ENCODE data around the gene KRT36. TPM values are rescaled to one million over a fixed set of nuclear protein-coding genes. Genes with fewer than 3 reads are reported as not detected.

Gene KRT36
- total RNA-seq, 1 experiment from 2014 or later: not detected

DNA sequence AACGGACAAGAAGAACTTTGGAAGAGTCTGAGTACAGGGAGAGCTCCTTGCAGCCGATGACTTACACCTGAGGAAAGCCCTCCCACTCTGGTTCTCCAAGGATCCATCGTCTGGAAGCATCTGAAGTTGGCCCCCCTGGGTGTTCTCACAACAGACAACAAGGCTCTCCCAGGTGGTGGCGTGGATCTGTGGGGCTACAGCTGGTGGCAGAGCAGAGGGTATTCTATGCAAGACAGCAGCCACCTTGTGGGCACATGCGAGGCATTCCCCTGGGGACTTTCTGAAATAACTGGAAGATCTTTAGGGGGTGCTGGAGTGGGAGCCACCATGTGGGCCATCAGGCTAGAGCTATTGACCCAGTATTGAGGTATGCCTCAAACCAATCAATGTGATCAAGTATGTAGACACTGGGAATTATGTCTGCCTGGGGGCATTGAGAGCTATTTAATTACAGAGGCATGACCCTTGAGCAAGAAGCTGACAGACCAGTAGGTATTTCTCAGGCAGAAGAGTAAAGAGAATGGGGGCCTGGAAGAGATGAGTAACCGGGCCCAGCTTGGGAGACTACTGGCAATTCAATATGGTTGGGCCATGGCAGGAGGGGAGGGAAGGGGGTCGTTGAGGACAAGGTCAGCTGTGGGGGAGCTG is 45.3 kb upstream of the KRT36 start:
- H3K36me3 Mint-ChIP-seq (ENCODE audit: insufficient read depth, unreplicated experiment): peaks cover 12% of the 10 kb centered on the region
- H3K4me3 Mint-ChIP-seq (ENCODE audit: unreplicated experiment): no peak overlapping the region
- peaks cover 40% of the 10 kb centered on the region for H3K4me1 Mint-ChIP-seq (ENCODE audit: insufficient read depth, unreplicated experiment)
- no peaks in the 10 kb centered on the region for H3K9me3 Mint-ChIP-seq (ENCODE audit: unreplicated experiment)
- intact Hi-C loops (cut with micrococcal nuclease): no loop called here
- ChIA-PET POLR2A (interaction anchor here (1.0 kb wide), 1 partner anchor 16 kb away, joined by 5 read pairs; the partner anchor contains the start of gene KRT15), CTCF (interaction anchor here (0.6 to 2.3 kb wide), 6 partner anchors 14 to 627 kb away, joined by 3 to 10 read pairs (median 4); no protein-coding TSS in a partner anchor)
- no TSS peak for BruUV-seq (replicated peaks)
- no peak for DNase-seq (ENCODE audit: unreplicated experiment)
- TF ChIP-seq, protein P1, sequence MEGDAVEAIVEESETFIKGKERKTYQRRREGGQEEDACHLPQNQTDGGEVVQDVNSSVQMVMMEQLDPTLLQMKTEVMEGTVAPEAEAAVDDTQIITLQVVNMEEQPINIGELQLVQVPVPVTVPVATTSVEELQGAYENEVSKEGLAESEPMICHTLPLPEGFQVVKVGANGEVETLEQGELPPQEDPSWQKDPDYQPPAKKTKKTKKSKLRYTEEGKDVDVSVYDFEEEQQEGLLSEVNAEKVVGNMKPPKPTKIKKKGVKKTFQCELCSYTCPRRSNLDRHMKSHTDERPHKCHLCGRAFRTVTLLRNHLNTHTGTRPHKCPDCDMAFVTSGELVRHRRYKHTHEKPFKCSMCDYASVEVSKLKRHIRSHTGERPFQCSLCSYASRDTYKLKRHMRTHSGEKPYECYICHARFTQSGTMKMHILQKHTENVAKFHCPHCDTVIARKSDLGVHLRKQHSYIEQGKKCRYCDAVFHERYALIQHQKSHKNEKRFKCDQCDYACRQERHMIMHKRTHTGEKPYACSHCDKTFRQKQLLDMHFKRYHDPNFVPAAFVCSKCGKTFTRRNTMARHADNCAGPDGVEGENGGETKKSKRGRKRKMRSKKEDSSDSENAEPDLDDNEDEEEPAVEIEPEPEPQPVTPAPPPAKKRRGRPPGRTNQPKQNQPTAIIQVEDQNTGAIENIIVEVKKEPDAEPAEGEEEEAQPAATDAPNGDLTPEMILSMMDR (IDR thresholded peaks at IDR 0.05; ENCODE audit: unreplicated experiment): no peak
- H3K27ac Mint-ChIP-seq (ENCODE audit: low read depth, unreplicated experiment): no peak overlapping the region
- H3K27me3 Mint-ChIP-seq (ENCODE audit: insufficient read depth, unreplicated experiment): no peaks in the 10 kb centered on the region

GRCh38 chr17:41533613-41534012 is 43.9 kb upstream of the KRT36 start:
- no peaks in the 10 kb centered on the region for H3K9me3 Mint-ChIP-seq (ENCODE audit: unreplicated experiment)
- peaks cover 12% of the 10 kb centered on the region for H3K36me3 Mint-ChIP-seq (ENCODE audit: insufficient read depth, unreplicated experiment)
- TF ChIP-seq, protein P1 (IDR thresholded peaks at IDR 0.05; ENCODE audit: unreplicated experiment): no peak
- intact Hi-C loops (cut with micrococcal nuclease): no loop called here
- no peak overlapping the region for H3K27ac Mint-ChIP-seq (ENCODE audit: low read depth, unreplicated experiment)
- ChIA-PET POLR2A (interaction anchor here (0.7 kb wide), 1 partner anchor 19 kb away, joined by 3 read pairs; no protein-coding TSS in a partner anchor), CTCF (no interaction called here)
- no peak overlapping the region for H3K4me3 Mint-ChIP-seq (ENCODE audit: unreplicated experiment)
- no TSS peak for BruUV-seq (replicated peaks)
- DNase-seq (ENCODE audit: unreplicated experiment): no peak
- H3K27me3 Mint-ChIP-seq (ENCODE audit: insufficient read depth, unreplicated experiment): no peaks in the 10 kb centered on the region
- peaks cover 44% of the 10 kb centered on the region for H3K4me1 Mint-ChIP-seq (ENCODE audit: insufficient read depth, unreplicated experiment)

DNA sequence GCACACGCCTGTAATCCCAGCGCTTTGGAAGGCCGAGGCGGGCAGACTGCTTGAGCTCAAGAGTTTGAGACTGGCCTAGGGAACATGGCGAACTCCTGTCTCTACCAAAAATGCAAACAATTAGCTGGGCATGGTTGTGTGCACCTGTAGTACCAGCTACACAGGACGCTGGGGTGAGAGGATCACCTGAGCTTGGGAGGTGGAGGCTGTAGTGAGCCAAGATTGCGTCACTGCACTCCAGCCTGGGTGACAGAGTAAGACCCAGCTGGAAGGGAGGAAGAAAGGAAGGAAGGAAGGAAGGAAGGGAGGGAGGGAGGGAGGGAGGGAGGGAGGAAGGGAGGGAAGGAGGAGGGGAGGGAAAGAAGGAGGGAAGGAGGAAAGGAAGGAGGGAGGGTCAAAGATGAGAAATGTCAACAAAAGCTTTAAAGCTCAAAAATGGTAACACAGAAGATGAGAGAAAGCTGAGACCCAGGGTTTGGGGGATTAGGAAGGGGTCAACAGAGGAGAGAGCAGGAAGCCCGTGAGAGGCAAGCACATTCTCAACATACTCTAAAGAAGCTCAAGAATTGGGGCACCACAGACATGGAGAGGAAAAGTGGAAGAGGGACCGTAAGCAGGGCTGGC is 43.3 kb upstream of the KRT36 start:
- TF ChIP-seq, protein P1 (IDR thresholded peaks at IDR 0.05; ENCODE audit: unreplicated experiment): no peak
- Mint-ChIP-seq H3K36me3 (ENCODE audit: insufficient read depth, unreplicated experiment) (peaks cover 12% of the 10 kb centered on the region), H3K4me3 (ENCODE audit: unreplicated experiment) (no peak overlapping the region), H3K9me3 (ENCODE audit: unreplicated experiment) (no peaks in the 10 kb centered on the region), H3K27ac (ENCODE audit: low read depth, unreplicated experiment) (no peak overlapping the region), H3K4me1 (ENCODE audit: insufficient read depth, unreplicated experiment) (peaks cover 39% of the 10 kb centered on the region), H3K27me3 (ENCODE audit: insufficient read depth, unreplicated experiment) (no peaks in the 10 kb centered on the region)
- CTCF ChIA-PET: interaction anchor here (0.6 to 1.2 kb wide), 4 partner anchors 12 to 618 kb away, joined by 3 to 6 read pairs (median 3); no protein-coding TSS in a partner anchor
- intact Hi-C loops (cut with micrococcal nuclease): no loop called here
- BruUV-seq (replicated peaks): no TSS peak
- DNase-seq (ENCODE audit: unreplicated experiment): no peak
- POLR2A ChIA-PET: interaction anchor here (0.6 to 1.5 kb wide), 4 partner anchors 12 to 685 kb away, joined by 3 to 7 read pairs (median 3); no protein-coding TSS in a partner anchor

DNA sequence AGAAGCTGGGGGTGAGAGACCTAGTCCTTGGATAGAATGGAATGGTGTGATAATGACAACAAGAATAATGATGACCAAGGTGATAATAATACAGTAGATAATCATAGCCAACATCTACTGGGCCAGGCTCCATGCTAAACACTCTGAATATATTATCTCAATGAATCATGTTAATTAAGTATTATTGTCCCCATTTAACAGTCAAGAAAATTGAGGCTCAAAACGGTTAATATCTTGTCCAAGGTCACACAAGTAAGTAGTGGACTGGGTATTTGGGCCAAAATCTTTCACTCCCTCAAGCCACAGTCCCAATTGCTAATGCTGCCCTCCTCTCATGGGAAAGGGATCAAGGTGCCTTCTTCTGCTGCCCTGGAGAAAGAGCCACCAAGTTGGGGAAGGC is 42.3 kb upstream of the KRT36 start:
- no peak for DNase-seq (ENCODE audit: unreplicated experiment)
- CTCF ChIA-PET: interaction anchor here (1.2 to 1.7 kb wide), 2 partner anchors 11 to 18 kb away, joined by 3 to 4 read pairs; no protein-coding TSS in a partner anchor
- H3K27ac Mint-ChIP-seq (ENCODE audit: low read depth, unreplicated experiment): no peak overlapping the region
- POLR2A ChIA-PET: interaction anchor here (1.0 to 1.5 kb wide), 2 partner anchors 11 to 17 kb away, joined by 3 to 7 read pairs; no protein-coding TSS in a partner anchor
- intact Hi-C loops (cut with micrococcal nuclease): no loop called here
- peaks cover 12% of the 10 kb centered on the region for H3K36me3 Mint-ChIP-seq (ENCODE audit: insufficient read depth, unreplicated experiment)
- H3K9me3 Mint-ChIP-seq (ENCODE audit: unreplicated experiment): no peaks in the 10 kb centered on the region
- BruUV-seq (replicated peaks): no TSS peak
- peaks cover 28% of the 10 kb centered on the region for H3K4me1 Mint-ChIP-seq (ENCODE audit: insufficient read depth, unreplicated experiment)
- H3K4me3 Mint-ChIP-seq (ENCODE audit: unreplicated experiment): no peak overlapping the region
- TF ChIP-seq, protein P1 (IDR thresholded peaks at IDR 0.05; ENCODE audit: unreplicated experiment): no peak
- H3K27me3 Mint-ChIP-seq (ENCODE audit: insufficient read depth, unreplicated experiment): no peaks in the 10 kb centered on the region
